Gastrocnemius medialis (tissue), 4 donors: Measurements from ENCODE around the gene MINDY4. TPM values are rescaled to one million over a fixed set of nuclear protein-coding genes. Genes with fewer than 3 reads are reported as not detected.

ENCODE experiments used
- ATAC-seq, 2 donors: fragments of 150-250 bp; one replicate each; pipeline ENCODE4 v1.9.1; 2016
- DNase-seq, 2 donors: peaks; one replicate each; pipeline ENCODE4 v3.0.0-alpha.2; 2019
- H3K27ac ChIP-seq, 4 donors: fragments of 200-600 bp; sonication (generic); 1 replicate in 1 of 4; 2 replicates in 3 of 4; pipeline ENCODE4 v1.5.1; 2016 to 2018; ENCODE audit warnings: mild to moderate bottlenecking in 2 of 4, moderate library complexity in 1 of 4
- H3K27me3 ChIP-seq, 3 donors: fragments of 200-600 bp; sonication (generic) in 2 of 3; 1 replicate in 1 of 3; 2 replicates in 2 of 3; pipeline versions ENCODE4 v1.5.1 to v1.6.0; 2016 to 2019; ENCODE audit warnings: mild to moderate bottlenecking in 1 of 3, moderate library complexity in 1 of 3
- H3K36me3 ChIP-seq, 2 donors: fragments of 200-600 bp; sonication (generic) in 1 of 2; one replicate each; pipeline ENCODE4 v1.5.1; 2017 to 2018
- H3K4me1 ChIP-seq, 2 donors: fragments of 200-600 bp; sonication (generic) in 1 of 2; one replicate each; pipeline ENCODE4 v1.5.1; 2016 to 2017; ENCODE audit warnings: mild to moderate bottlenecking in 2 of 2
- H3K4me3 ChIP-seq, 4 donors: fragments of 200-600 bp; sonication (generic) in 3 of 4; 1 replicate in 1 of 4; 2 replicates in 3 of 4; pipeline ENCODE4 v1.5.1; 2016 to 2019; ENCODE audit warnings: mild to moderate bottlenecking in 2 of 4
- H3K9me3 ChIP-seq, 3 donors: fragments of 200-600 bp; sonication (generic) in 2 of 3; 1 replicate in 1 of 3; 2 replicates in 2 of 3; pipeline ENCODE4 v1.5.1; 2016 to 2019
- POLR2A ChIP-seq, 2 donors: fragments of 450-650 bp; IDR thresholded peaks; one replicate each; pipeline ENCODE4 v1.6.1; 2017; ENCODE audit warnings: antibody characterized with exemption in 2 of 2, mild to moderate bottlenecking in 2 of 2, moderate library complexity in 2 of 2
- in situ Hi-C, 4 donors: fragments of 200-750 bp; cut with MboI; loops; one replicate each; pipeline versions ENCODE4 v1.15.0 to v1.8.0; 2017; ENCODE audit warnings: low sequenced_read_pairs in 4 of 4
- intact Hi-C: fragments of 100-400 bp; cut with DNase I; formaldehyde crosslinking; loops from one replicate; pipeline ENCODE4 v1.15.1; 2023; ENCODE audit warnings: low total_unique reads
- total RNA-seq, 4 donors: library from RNA; depleted of rRNA; stranded (reverse); fragments of >200 nt; gene quantifications; one replicate each; pipeline versions ENCODE4 v1.1.0 to v1.2.3, GENCODE V29; 2016
- TF ChIP-seq, protein P1 (sequence below), 5 experiments: fragments of 450-650 bp in 3 of 5; fragments of 200-600 bp in 2 of 5; sonication (generic) in 2 of 5; IDR thresholded peaks in 4 of 5; conservative IDR thresholded peaks in 1 of 5; 1 replicate in 4 of 5; 2 replicates in 1 of 5; pipeline ENCODE4 v1.5.1; 2016 to 2019; ENCODE audit warnings: antibody characterized with exemption in 5 of 5, mild to moderate bottlenecking in 3 of 5, moderate library complexity in 3 of 5

MINDY4 gene
- total RNA-seq, 4 donors from 2014 or later, result 1.4 to 4.3 (median 3.0) TPM

DNA sequence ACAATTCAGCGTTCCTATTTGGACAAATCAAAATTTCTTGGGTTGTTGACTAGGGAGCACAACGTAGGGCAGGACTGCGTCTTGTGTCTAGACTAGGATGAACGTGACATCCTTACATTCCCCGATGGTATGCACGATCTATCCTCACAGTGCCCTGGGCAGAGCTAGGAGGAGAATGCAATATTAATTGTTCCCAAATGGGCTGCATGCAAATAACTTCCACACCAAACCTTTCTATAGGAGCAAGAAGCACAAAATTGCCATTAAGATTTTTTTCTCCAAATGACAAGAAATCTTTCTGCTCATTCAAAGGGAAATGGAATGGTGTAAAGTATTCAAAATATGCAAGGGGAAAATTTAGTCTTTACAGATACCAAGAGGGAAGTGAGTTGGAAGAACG lies 119.0 kb downstream of the MINDY4 start:
- Histone ChIP-seq H3K27ac (no peak overlapping the region), H3K36me3 (no peaks in the 10 kb centered on the region), H3K9me3 (no peaks in the 10 kb centered on the region), H3K27me3 (no peaks in the 10 kb centered on the region), H3K4me1 (peaks cover 9 to 18% of the 10 kb centered on the region in 2 donors), H3K4me3 (no peak overlapping the region)
- intact Hi-C loops, result no loop called here
- no peak for TF ChIP-seq POLR2A (IDR thresholded peaks at IDR 0.05)
- TF ChIP-seq, protein P1, sequence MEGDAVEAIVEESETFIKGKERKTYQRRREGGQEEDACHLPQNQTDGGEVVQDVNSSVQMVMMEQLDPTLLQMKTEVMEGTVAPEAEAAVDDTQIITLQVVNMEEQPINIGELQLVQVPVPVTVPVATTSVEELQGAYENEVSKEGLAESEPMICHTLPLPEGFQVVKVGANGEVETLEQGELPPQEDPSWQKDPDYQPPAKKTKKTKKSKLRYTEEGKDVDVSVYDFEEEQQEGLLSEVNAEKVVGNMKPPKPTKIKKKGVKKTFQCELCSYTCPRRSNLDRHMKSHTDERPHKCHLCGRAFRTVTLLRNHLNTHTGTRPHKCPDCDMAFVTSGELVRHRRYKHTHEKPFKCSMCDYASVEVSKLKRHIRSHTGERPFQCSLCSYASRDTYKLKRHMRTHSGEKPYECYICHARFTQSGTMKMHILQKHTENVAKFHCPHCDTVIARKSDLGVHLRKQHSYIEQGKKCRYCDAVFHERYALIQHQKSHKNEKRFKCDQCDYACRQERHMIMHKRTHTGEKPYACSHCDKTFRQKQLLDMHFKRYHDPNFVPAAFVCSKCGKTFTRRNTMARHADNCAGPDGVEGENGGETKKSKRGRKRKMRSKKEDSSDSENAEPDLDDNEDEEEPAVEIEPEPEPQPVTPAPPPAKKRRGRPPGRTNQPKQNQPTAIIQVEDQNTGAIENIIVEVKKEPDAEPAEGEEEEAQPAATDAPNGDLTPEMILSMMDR (IDR thresholded peaks at IDR 0.05 in 4 of 5, conservative IDR thresholded peaks at IDR 0.05 in 1 of 5), result no peak
- ATAC-seq, result no peak
- in situ Hi-C loops, result no loop called here
- no peak for DNase-seq

DNA sequence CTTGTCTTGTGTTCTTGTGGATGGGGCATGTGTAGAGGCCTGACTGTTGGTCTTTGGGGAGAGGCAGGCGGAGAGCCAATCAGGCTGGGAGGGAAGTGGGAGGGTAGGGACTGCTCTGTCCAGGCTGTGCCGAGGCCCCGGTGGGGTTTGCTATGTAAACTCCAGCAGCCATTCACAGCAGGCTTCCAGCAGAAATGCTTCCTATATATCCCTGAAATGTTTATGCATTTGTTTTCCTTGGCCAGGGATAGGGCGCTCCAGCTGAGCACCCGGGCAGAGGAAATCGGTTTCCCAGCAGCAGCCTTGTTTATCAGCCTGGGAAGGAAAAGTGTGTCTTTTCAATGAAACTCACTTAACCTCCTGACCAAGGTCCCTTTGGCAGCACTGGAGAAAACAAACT lies 122.1 kb downstream of the MINDY4 start:
- Histone ChIP-seq H3K27ac (peak overlapping the region in 3 of 4 donors; percentile 14 to 65 (median 50)), H3K9me3 (no peaks in the 10 kb centered on the region), H3K36me3 (no peaks in the 10 kb centered on the region), H3K4me3 (no peak overlapping the region), H3K27me3 (no peaks in the 10 kb centered on the region), H3K4me1 (peaks cover 16 to 24% of the 10 kb centered on the region in 2 donors)
- in situ Hi-C loops, result no loop called here
- intact Hi-C loops, result no loop called here
- no peak for TF ChIP-seq POLR2A (IDR thresholded peaks at IDR 0.05)
- TF ChIP-seq, protein P1 (IDR thresholded peaks at IDR 0.05 in 4 of 5, conservative IDR thresholded peaks at IDR 0.05 in 1 of 5), result no peak
- DNase-seq (no peak), ATAC-seq (peak; percentile 29 to 41)

DNA sequence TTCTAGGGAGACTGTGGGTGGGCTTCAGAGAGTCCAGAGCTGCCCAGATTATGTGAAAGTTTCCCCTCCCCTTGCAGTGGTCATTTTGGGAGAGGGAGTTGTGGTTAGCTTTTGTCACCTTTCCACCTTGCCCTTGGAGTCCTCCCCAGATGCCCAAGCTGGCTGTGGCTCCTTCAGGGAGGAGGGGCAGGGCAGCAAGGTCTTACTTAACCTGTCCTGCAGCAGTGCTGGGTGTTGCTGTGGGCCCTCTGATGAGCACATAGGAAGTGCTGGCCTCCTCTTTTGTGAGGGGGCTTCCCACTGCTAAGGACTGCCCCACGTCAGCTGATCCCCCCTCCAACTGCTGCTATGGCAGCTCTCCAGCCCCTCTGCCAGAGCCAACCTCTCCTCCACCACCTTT lies 122.8 kb downstream of the MINDY4 start:
- H3K4me1 ChIP-seq, result peaks cover 16 to 24% of the 10 kb centered on the region in 2 donors
- no peak for ATAC-seq
- no peaks in the 10 kb centered on the region for H3K27me3 ChIP-seq
- TF ChIP-seq POLR2A (IDR thresholded peaks at IDR 0.05), result no peak
- TF ChIP-seq, protein P1 (IDR thresholded peaks at IDR 0.05 in 4 of 5, conservative IDR thresholded peaks at IDR 0.05 in 1 of 5), result no peak
- no peak overlapping the region for H3K4me3 ChIP-seq
- in situ Hi-C loops (no loop called here), intact Hi-C loops (no loop called here)
- no peaks in the 10 kb centered on the region for H3K36me3 ChIP-seq
- peak overlapping the region; percentile 11 to 65 (median 32) for H3K27ac ChIP-seq
- no peak for DNase-seq
- no peaks in the 10 kb centered on the region for H3K9me3 ChIP-seq

DNA sequence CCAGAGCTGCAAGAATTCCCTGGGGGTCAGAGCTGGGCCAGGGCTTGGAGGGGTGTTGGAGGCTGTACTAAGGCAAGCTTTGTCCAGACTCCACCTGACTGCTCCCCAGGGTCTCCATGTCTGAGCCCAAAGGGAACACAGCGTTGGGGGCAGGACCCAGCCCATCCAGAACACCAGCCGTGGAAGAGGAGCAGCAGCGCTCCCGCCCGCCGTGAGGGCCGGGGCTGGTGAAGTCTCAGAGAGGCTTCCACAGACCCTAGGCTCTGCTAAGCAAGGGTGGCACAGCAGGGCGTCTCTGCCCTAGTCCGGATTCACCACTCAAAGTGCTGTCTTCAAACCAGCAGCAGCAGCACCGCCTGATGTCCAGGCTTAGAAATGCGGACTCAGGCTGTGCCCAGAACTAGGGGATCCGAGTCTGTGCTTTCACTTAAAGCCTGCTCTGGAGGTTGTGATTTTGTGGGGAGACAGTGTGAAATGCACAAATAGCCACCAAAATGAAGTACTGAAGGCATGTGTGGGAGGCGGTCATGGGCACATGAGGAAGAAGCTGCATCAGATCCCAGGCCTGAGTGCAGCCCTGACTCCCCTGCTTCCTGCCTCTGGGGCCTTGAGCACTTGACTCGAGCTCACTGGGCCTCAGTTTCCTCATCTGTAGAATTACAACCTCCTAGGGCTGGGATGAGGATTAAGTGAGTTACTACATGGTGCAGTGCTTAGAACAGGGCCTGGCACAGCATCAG lies 123.8 kb downstream of the MINDY4 start:
- TF ChIP-seq POLR2A (IDR thresholded peaks at IDR 0.05), result no peak
- TF ChIP-seq, protein P1 (IDR thresholded peaks at IDR 0.05 in 4 of 5, conservative IDR thresholded peaks at IDR 0.05 in 1 of 5), result no peak
- no peaks in the 10 kb centered on the region for H3K9me3 ChIP-seq
- no peaks in the 10 kb centered on the region for H3K27me3 ChIP-seq
- H3K27ac ChIP-seq, result peak overlapping the region in 3 of 4 donors; percentile 9 to 50 (median 14)
- peaks cover 24% of the 10 kb centered on the region in 2 donors for H3K4me1 ChIP-seq
- no peaks in the 10 kb centered on the region for H3K36me3 ChIP-seq
- H3K4me3 ChIP-seq, result no peak overlapping the region
- in situ Hi-C loops, result no loop called here
- no peak for DNase-seq
- no peak for ATAC-seq
- intact Hi-C loops, result no loop called here
